ENCODE measurements around the gene TMEM191B.
"Not testable (repeated sequence)": the region's sequence is repeated elsewhere in the genome, so short reads cannot be mapped to it uniquely, and the experiment has no call there.

TMEM191B gene

GRCh38 chr22:18554280-18555256 is 27.0 kb downstream of the TMEM191B start:
- not testable (repeated sequence) for DNase-seq (ENCODE audit: low read depth); H3K4me3 ChIP-seq (ENCODE audit: low read depth, low read length)

- not testable (repeated sequence) for H3K4me3 ChIP-seq (ENCODE audit: low read depth, low read length); DNase-seq (ENCODE audit: low read depth)
These were observed 30.9 kb downstream of the TMEM191B start for GRCh38 chr22:18558516-18558915.

DNA sequence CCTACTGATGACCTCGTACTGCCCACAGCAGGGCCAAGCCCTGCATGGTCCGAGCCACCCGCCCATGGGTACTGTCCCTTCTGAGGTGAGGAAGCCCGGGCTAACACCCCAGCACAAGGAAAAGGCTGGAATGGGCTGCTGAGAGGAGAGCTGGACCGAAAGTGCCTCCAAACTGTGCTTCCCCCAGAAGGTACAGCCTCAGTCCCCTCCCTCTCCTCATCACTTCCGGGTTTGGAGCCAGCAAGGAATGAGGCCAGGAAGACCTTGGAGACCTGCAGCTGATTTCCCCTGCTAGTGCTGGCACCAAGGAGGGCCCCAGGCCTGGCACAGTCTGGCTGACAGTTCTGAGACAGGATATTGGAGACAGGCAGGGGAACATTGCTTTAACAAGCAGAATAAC is 31.3 kb downstream of the TMEM191B start:
- not testable (repeated sequence) for DNase-seq (ENCODE audit: low read depth); H3K4me3 ChIP-seq (ENCODE audit: low read depth, low read length)

DNA sequence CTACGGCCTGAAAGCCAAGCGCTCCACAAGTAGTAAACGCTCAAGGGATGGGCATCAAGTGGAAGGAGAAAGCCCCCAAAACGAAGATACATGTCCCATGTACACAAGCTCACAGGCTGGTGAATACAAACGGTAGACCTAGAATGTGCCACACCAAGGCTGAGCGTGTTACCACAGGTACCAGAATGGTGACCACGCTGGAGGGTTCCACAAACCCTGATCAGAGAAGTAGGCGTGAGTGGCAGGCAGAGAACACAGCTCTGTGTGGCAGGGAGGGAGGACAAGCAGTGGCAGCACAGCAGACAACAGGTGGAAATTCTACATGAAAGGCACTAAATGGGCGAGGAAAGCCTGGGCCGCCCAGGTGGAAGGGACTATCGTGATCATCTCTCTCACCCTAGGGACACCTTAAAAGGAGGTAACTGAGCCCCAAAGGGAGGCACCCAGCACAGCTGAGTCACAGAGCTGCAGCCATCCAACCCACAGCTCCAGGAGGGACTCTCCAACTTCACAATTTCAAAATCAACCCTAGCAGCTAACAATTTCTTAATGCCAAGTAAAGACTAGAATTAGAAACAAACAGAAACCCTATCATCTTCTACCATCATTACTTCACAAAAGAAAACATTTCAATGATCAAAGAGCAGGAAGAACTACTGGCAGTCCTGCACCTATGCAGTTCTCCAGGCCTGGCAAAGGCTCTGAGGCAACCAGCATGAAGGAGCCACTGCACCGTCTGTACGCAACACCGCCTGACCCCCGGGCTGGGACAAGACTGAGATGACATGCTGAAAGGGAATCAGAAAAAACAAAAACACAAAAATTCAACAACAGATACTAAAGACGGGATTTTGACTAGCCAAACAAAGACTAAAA is 32.7 kb downstream of the TMEM191B start:
- H3K4me3 ChIP-seq (ENCODE audit: low read depth, low read length); DNase-seq (ENCODE audit: low read depth): not testable (repeated sequence)

- H3K4me3 ChIP-seq (ENCODE audit: low read depth, low read length); DNase-seq (ENCODE audit: low read depth): not testable (repeated sequence)
These were observed 43.1 kb downstream of the TMEM191B start for GRCh38 chr22:18570509-18571246.

DNA sequence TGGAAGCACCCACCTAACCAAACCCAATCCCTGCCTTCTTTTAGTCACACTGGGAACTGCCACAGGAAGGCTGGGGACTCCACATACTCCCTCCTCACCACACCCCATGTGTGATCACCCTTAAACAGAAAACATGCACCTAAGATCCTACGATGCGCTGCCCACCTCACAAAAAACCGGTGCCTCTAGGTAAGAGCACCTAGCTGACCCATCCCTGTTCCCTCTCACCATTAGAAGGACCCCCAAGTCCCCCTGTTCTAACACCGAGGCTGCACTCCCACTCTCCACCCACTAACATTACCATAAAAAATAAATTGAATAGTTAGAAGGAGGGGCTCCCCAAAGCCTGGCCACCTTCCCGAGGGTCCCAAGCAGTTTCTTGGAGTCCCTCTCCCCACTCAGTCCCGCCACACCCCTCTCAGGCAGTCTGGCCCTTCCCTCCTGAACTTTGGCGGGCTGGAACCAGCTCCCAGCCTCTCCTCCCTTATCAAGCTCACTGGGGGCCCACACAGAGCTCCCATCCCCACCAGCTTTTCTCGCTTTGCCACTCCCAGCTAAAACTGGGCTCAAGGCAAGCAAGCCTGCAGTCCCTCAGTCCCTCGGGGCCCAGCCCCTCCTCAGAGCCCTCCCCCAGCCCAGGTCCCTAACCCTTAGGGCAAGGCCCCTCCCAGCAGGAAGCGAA is 46.0 kb downstream of the TMEM191B start:
- not testable (repeated sequence) for DNase-seq (ENCODE audit: low read depth); H3K4me3 ChIP-seq (ENCODE audit: low read depth, low read length)

GRCh38 chr22:18574555-18574954 is 47.0 kb downstream of the TMEM191B start:
- H3K4me3 ChIP-seq (ENCODE audit: low read depth, low read length); DNase-seq (ENCODE audit: low read depth): not testable (repeated sequence)

DNA sequence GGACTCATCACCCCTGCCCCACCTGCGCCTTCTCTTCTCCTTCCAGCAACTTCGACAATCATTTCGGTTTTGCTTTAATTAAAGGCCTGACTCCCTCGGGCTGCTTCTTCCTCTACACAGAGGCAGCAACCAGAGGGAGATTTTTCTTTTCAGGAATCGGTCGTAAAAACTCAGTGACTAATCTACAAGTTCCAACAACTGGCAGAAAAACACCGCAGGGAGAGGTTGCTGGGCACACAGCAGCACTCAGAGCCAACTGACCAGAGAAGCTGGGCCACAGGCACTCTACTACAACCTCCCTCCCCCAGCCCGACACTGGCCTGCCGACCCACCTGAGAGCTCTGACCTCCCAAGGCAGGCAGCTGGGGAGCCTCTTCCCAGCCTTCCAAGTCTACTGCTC is 48.1 kb downstream of the TMEM191B start:
- not testable (repeated sequence) for H3K4me3 ChIP-seq (ENCODE audit: low read depth, low read length); DNase-seq (ENCODE audit: low read depth)

GRCh38 chr22:18577090-18577818 is 49.7 kb downstream of the TMEM191B start:
- H3K4me3 ChIP-seq (ENCODE audit: low read depth, low read length); DNase-seq (ENCODE audit: low read depth): not testable (repeated sequence)

- H3K4me3 ChIP-seq (ENCODE audit: low read depth, low read length), result not testable (repeated sequence)
These were observed 50.2 kb downstream of the TMEM191B start for GRCh38 chr22:18577847-18578246.

More at GRCh38 chr22:18577847-18578246, 50.2 kb downstream of the TMEM191B start:
- not testable (repeated sequence) for DNase-seq (ENCODE audit: low read depth)

All from LNCaP clone FGC (cell line).